ENCODE results near the gene KCTD21. TPM values are rescaled to one million over a fixed set of nuclear protein-coding genes. Genes with fewer than 3 reads are reported as not detected.
A peak's percentile ranks its signal among the peaks of the same experiment; 100 is the strongest.

The KCTD21 gene
- total and polyA plus RNA-seq, 2 of the 4 experiments (the other 2 are of a cell fraction) = 12.2 to 12.5 TPM

DNA sequence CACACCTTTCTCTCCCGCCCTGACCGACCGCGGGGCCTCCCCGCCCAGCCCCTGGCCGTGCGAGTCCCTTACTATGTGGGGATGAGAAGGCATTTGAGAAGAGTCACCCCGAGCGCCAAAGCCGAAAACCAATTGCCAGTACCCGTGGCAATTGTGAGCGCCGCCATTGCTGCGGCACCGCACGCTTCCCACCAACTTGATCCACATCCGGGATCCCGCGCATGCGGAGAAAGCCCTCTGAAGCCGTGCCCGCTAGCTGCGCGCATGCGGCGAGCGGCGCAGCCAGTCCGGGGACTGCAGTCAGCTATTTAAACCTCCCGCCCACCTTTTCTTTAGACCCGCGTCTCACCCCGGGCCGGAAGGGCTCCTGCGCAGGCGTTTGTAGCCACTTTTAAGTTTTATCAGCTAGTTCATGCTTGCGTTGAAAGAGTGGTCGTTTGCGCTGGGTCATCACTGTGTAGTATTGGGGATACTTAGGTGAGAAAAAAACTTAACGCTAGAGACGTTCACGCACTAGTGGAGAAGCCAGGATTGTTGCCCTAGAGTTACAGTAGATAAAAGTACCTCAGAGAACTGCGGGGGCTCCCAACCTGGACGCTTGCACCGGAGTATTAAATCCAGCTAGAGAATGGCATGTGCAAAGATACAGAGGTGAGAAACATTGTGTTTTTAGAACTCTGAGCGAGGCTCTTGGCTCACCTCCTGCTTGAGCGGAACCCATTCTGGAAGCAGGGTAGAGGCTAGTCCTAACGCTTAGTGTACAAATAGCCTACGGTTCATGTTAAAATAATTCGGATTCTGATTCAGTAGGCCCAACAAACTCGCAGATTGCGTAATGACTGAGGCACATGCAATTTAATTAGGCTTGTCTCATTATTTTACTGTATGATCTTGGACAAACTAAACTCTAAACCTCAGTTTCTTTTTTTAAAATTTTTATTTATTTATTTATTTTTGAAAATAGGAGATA lies 48.7 kb downstream of the KCTD21 start, which contains the start of gene ALG8:
ALG8 (minus strand) TSS at position 205 of the 970 bp plus-strand sequence; CDS start at position 167, 38 bp downstream.
- ATAC-seq (ENCODE audit: low read depth) = peak; percentile 98
- peak within 1 kb of the TSS; percentile 83 for H2AK5ac ChIP-seq (ENCODE audit: low read depth, low read length)
- H3K27me3 ChIP-seq (ENCODE audit: control insufficient read depth, insufficient read depth, low read length) = no peaks in the 10 kb centered on the region
- no TSS peak for BruUV-seq (replicated peaks)
- H3K56ac ChIP-seq (ENCODE audit: extremely low read depth, insufficient read depth, low read length) = peak within 1 kb of the TSS; percentile 74
- H3K4me1 ChIP-seq (ENCODE audit: control insufficient read depth, insufficient read depth, low read length) = peaks cover 2% of the 10 kb centered on the region; the same call in 1 of the 2 replicates
- POLR2A ChIA-PET (ENCODE audit: unreplicated experiment) = no interaction called here
- peak within 1 kb of the TSS; percentile 34; the same call in 1 of the 2 replicates for H2BK20ac ChIP-seq (ENCODE audit: low read depth, low read length)
- H3K23ac ChIP-seq (ENCODE audit: low read depth, low read length) = peak within 1 kb of the TSS; percentile 92
- TF ChIP-seq MXI1 (IDR thresholded peaks at IDR 0.05; ENCODE audit: borderline replicate concordance, low read depth, low read length) = peak; percentile 97
- peak; percentile 93 for TF ChIP-seq CEBPB (IDR thresholded peaks at IDR 0.05; ENCODE audit: low read depth, low read length)
- TF ChIP-seq SMC3 (IDR thresholded peaks at IDR 0.05; ENCODE audit: low read depth, low read length) = no peak
- no peak; the same call in 1 of the 2 replicates for TF ChIP-seq MAZ (IDR thresholded peaks at IDR 0.05; ENCODE audit: borderline replicate concordance, low read depth, low read length)
- peak; percentile 84 for TF ChIP-seq POLR2A (IDR thresholded peaks at IDR 0.05; ENCODE audit: low read depth, low read length)
- TF ChIP-seq, protein P1, sequence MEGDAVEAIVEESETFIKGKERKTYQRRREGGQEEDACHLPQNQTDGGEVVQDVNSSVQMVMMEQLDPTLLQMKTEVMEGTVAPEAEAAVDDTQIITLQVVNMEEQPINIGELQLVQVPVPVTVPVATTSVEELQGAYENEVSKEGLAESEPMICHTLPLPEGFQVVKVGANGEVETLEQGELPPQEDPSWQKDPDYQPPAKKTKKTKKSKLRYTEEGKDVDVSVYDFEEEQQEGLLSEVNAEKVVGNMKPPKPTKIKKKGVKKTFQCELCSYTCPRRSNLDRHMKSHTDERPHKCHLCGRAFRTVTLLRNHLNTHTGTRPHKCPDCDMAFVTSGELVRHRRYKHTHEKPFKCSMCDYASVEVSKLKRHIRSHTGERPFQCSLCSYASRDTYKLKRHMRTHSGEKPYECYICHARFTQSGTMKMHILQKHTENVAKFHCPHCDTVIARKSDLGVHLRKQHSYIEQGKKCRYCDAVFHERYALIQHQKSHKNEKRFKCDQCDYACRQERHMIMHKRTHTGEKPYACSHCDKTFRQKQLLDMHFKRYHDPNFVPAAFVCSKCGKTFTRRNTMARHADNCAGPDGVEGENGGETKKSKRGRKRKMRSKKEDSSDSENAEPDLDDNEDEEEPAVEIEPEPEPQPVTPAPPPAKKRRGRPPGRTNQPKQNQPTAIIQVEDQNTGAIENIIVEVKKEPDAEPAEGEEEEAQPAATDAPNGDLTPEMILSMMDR (conservative IDR thresholded peaks at IDR 0.05; ENCODE audit: low read depth, low read length) = no peak
- no peak for TF ChIP-seq RCOR1 (IDR thresholded peaks at IDR 0.05; ENCODE audit: insufficient replicate concordance, low read length)
- TF ChIP-seq, protein P2, sequence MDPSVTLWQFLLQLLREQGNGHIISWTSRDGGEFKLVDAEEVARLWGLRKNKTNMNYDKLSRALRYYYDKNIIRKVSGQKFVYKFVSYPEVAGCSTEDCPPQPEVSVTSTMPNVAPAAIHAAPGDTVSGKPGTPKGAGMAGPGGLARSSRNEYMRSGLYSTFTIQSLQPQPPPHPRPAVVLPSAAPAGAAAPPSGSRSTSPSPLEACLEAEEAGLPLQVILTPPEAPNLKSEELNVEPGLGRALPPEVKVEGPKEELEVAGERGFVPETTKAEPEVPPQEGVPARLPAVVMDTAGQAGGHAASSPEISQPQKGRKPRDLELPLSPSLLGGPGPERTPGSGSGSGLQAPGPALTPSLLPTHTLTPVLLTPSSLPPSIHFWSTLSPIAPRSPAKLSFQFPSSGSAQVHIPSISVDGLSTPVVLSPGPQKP (IDR thresholded peaks at IDR 0.05; ENCODE audit: borderline replicate concordance, low read depth, low read length) = no peak
- no peak for TF ChIP-seq CHD1 (IDR thresholded peaks at IDR 0.05; ENCODE audit: low read depth, low read length)
- TF ChIP-seq BHLHE40 (IDR thresholded peaks at IDR 0.05; ENCODE audit: low read depth, low read length) = peak; percentile 56; the same call in 1 of the 2 replicates
- TF ChIP-seq, protein P3, sequence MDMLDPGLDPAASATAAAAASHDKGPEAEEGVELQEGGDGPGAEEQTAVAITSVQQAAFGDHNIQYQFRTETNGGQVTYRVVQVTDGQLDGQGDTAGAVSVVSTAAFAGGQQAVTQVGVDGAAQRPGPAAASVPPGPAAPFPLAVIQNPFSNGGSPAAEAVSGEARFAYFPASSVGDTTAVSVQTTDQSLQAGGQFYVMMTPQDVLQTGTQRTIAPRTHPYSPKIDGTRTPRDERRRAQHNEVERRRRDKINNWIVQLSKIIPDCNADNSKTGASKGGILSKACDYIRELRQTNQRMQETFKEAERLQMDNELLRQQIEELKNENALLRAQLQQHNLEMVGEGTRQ (IDR thresholded peaks at IDR 0.05; ENCODE audit: low read depth, low read length) = no peak
- TF ChIP-seq MAFK (IDR thresholded peaks at IDR 0.05; ENCODE audit: low read depth, low read length) = peak; percentile 20; the same call in 1 of the 2 replicates
- H2BK15ac ChIP-seq (ENCODE audit: low read depth, low read length) = peak within 1 kb of the TSS; percentile 25; the same call in 1 of the 3 replicates
- intact Hi-C loops (cut with micrococcal nuclease) (no loop called here), in situ Hi-C loops (cut with MboI; ENCODE audit: low sequenced_read_pairs) (loop anchor here (10.0 kb wide), 1 partner anchor 275 kb away; the partner anchor contains the start of gene GAB2), dilution Hi-C loops (cut with HindIII; ENCODE audit: low sequenced_read_pairs, unreplicated experiment) (no loop called here)
- peak within 1 kb of the TSS; percentile 44; the same call in 1 of the 2 replicates for H3K18ac ChIP-seq (ENCODE audit: low read depth, low read length)
- no peaks in the 10 kb centered on the region for H4K20me1 ChIP-seq (ENCODE audit: insufficient read depth, low read length)
- CTCF ChIA-PET = interaction anchor here (1.2 to 1.3 kb wide), 2 partner anchors 17 to 425 kb away, joined by 3 read pairs; no protein-coding TSS in a partner anchor
- H4K91ac ChIP-seq (ENCODE audit: insufficient read depth, low read depth, low read length) = peak within 1 kb of the TSS; percentile 91
- peak within 1 kb of the TSS; percentile 70 for H3K27ac ChIP-seq (ENCODE audit: insufficient read depth, low read length)
- H3K36me3 ChIP-seq (ENCODE audit: control insufficient read depth, insufficient read depth, low read length) = no peaks in the 10 kb centered on the region
- peak within 1 kb of the TSS; percentile 82 for H3K9ac ChIP-seq (ENCODE audit: low read depth, low read length)
- peak within 1 kb of the TSS; percentile 94 for H2AFZ ChIP-seq (replicated peaks; ENCODE audit: low read length, poor library complexity)
- peak within 1 kb of the TSS; percentile 98 for H3K4me2 ChIP-seq (ENCODE audit: low read depth, low read length)
- peak within 1 kb of the TSS; percentile 99 for H3K14ac ChIP-seq (replicated peaks; ENCODE audit: low read depth, low read length)
- peaks cover 20 to 37% of the 10 kb centered on the region in 2 experiments for H3K79me1 ChIP-seq (ENCODE audit: low read depth in 1 of 2, low read length in 2 of 2)
- H2AK9ac ChIP-seq (replicated peaks; ENCODE audit: low read depth, low read length, poor library complexity) = peak within 1 kb of the TSS; percentile 88
- no peaks in the 10 kb centered on the region for H3K9me3 ChIP-seq (ENCODE audit: control insufficient read depth, insufficient read depth, low read length)
- peak within 1 kb of the TSS; percentile 64 for H2BK120ac ChIP-seq (ENCODE audit: low read depth, low read length)
- peak within 1 kb of the TSS; percentile 95 for H3K4ac ChIP-seq (ENCODE audit: low read depth, low read length)
- no peaks in the 10 kb centered on the region for H3K9me1 ChIP-seq (ENCODE audit: insufficient read depth, low read length)
- peak within 1 kb of the TSS; percentile 69 for H3K4me3 ChIP-seq (ENCODE audit: insufficient read depth, low read depth, low read length)
- peak within 1 kb of the TSS; percentile 96 to 98 for H4K8ac ChIP-seq (ENCODE audit: low read depth in 2 of 2, low read length in 2 of 2)
- WGBS, 2 experiments (ENCODE audit: extremely low coverage in 2 of 2, insufficient read length in 1 of 2) = 6% methylated on average over 6 of the region's 52 CpGs; no CpG with 5 or more reads in 1 of the 2 experiments
- H4K5ac ChIP-seq (ENCODE audit: low read depth, low read length) = peak within 1 kb of the TSS; percentile 55
- DNase-seq = peak; percentile 94
- H2BK5ac ChIP-seq (ENCODE audit: low read depth, low read length, poor library complexity, severe bottlenecking) = peak within 1 kb of the TSS; percentile 67
